ENCODE results near the gene VAMP5.

The VAMP5 gene

DNA sequence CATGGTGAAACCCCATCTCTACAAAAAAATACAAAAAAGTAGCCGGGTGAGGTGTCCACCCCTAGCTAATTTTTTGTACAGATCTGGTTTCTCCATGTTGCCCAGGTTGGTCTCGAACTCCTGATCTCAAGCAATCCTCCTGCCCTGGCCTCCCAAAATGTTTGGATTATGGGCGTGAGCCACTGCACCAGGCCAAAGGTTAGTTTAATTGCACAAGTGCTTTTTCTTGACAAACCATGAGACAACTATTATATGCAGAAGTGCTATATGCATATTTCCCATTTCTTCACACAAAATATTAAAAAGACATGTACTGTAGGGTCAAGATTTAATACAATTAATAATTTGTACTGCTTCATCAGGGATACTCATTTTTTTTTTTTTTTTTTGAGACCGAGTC, 18.0 kb upstream of the VAMP5 start:
- no peak for DNase-seq (ENCODE audit: low read depth, low spot score)
- TF ChIP-seq, protein P1, sequence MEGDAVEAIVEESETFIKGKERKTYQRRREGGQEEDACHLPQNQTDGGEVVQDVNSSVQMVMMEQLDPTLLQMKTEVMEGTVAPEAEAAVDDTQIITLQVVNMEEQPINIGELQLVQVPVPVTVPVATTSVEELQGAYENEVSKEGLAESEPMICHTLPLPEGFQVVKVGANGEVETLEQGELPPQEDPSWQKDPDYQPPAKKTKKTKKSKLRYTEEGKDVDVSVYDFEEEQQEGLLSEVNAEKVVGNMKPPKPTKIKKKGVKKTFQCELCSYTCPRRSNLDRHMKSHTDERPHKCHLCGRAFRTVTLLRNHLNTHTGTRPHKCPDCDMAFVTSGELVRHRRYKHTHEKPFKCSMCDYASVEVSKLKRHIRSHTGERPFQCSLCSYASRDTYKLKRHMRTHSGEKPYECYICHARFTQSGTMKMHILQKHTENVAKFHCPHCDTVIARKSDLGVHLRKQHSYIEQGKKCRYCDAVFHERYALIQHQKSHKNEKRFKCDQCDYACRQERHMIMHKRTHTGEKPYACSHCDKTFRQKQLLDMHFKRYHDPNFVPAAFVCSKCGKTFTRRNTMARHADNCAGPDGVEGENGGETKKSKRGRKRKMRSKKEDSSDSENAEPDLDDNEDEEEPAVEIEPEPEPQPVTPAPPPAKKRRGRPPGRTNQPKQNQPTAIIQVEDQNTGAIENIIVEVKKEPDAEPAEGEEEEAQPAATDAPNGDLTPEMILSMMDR (IDR thresholded peaks at IDR 0.05; ENCODE audit: insufficient read depth, low read length, missing control alignments): no peak
- no peak overlapping the region for H3K4me3 ChIP-seq (ENCODE audit: low read depth, low read length)
- ChIA-PET CTCF (interaction anchor here (1.0 kb wide), 1 partner anchor 10 kb away, joined by 3 read pairs; no protein-coding TSS in a partner anchor), POLR2A (no interaction called here)

- ChIA-PET CTCF (no interaction called here), POLR2A (no interaction called here)
- no peak overlapping the region for H3K4me3 ChIP-seq (ENCODE audit: low read depth, low read length)
- TF ChIP-seq, protein P1 (IDR thresholded peaks at IDR 0.05; ENCODE audit: insufficient read depth, low read length, missing control alignments): no peak
- DNase-seq (ENCODE audit: low read depth, low spot score): no peak
Observed at GRCh38 chr2:85575739-85576138, 8.5 kb upstream of the VAMP5 start.

GRCh38 chr2:85577063-85577385, 7.2 kb upstream of the VAMP5 start:
- CTCF ChIA-PET: interaction anchor here (1.1 to 1.4 kb wide), 2 partner anchors 14 to 26 kb away, joined by 3 read pairs; no protein-coding TSS in a partner anchor
- no peak overlapping the region for H3K4me3 ChIP-seq (ENCODE audit: low read depth, low read length)
- DNase-seq (ENCODE audit: low read depth, low spot score): no peak
- POLR2A ChIA-PET: interaction anchor here (0.7 kb wide), 1 partner anchor 651 kb away, joined by 6 read pairs; no protein-coding TSS in a partner anchor
- TF ChIP-seq, protein P1 (IDR thresholded peaks at IDR 0.05; ENCODE audit: insufficient read depth, low read length, missing control alignments): no peak

DNA sequence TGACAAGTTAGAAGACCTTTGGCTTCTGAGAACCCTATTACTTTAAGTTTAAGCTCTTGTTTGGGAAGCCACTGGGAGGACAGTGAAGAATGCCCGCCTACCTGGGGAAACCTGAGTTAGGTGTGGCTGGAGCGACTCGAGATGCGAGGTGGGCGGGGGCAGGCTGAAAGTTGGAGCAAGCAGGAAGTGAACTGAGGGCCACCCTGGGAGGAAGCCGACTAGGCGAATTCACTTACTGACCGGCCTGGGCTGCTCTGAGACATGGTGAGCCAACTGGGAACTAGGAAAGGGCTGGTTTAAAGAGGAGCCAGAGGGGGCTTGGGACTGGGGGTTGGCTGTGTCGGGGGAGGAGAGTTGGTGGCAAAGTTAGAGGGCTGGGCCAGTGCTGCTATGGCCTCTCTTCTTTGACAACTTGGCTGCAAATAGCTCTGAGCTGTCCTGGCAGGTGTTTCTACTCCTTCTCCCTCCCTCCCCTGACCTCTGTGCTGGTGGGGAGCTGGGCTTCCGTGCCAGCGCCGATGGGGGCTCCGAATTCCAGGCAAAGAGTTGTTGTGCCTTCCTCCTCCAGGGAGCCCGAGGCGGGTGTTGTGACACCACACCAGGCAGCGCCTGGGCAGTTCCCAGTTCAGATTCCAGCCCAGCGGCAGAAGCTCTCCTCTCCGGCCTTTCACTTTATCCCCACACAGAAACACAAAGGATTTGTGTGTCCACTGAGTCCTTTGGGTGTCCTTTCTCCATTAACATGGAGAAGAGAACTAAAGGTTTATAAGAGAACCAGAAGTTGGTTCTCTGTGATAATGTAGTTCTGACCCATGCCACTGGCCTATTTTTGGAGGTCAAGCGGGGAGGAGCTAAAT, 6.6 kb upstream of the VAMP5 start, which contains the start of gene VAMP8:
TSS of gene VAMP8 (plus strand) at position 201 of the 857 bp plus-strand sequence. CDS start at position 262, 61 bp downstream.
- CTCF ChIA-PET: interaction anchor here (1.0 to 1.4 kb wide), 4 partner anchors 13 to 27 kb away, joined by 3 to 4 read pairs (median 3); partner anchors contain the start of gene RNF181
- TF ChIP-seq, protein P1 (IDR thresholded peaks at IDR 0.05; ENCODE audit: insufficient read depth, low read length, missing control alignments): no peak
- POLR2A ChIA-PET: no interaction called here
- no peak for DNase-seq (ENCODE audit: low read depth, low spot score)
- H3K4me3 ChIP-seq (ENCODE audit: low read depth, low read length): no peak within 1 kb of the TSS

DNA sequence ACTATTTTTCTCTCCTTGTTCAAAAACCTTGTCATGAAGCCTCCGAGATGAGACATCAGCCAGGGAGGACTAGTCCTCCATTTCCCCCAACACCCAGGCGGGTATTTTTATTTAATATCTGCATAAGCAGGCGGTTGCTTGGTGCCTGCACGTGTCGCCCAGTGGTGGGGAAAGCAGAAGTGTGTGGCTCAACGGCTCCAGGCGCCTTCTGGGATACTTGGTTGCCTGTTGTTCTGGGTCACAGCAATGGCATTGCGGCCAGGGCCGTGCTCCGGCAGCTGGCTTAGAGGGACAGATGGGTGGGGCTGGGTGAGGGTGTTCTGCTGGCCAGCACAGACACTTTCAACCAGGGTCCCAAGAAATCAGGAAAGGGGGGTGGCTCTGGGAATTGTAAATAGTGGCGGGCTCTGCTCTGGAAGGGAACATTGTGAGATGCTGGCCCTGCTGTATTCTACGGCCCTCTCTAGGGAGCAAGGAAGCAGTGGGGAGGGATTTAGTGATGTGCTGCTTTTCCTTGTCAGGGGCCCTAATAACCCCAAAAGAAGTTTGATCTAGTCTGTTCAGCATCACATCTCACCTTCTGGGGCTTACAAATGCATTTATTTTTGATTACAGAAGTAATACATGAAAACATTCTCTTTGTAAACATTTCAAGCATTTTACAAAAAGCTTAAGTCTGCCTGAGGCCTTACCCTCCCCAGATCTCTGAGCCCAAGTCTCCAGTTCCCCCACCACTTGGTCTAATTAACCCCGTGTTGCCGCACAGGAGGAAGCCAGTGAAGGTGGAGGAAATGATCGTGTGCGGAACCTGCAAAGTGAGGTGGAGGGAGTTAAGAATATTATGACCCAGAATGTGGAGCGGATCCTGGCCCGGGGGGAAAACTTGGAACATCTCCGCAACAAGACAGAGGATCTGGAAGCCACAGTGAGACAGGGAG, 5.7 kb upstream of the VAMP5 start:
- ChIA-PET CTCF (interaction anchor here (1.0 to 1.2 kb wide), 2 partner anchors 16 to 17 kb away, joined by 3 to 4 read pairs; partner anchors contain the start of gene RNF181), POLR2A (no interaction called here)
- DNase-seq (ENCODE audit: low read depth, low spot score): no peak
- TF ChIP-seq, protein P1 (IDR thresholded peaks at IDR 0.05; ENCODE audit: insufficient read depth, low read length, missing control alignments): no peak
- H3K4me3 ChIP-seq (ENCODE audit: low read depth, low read length): no peak overlapping the region
